Colon (tissue), 2 donors: ENCODE measurements around the gene TMBIM4.

Experiments used
- FAIRE-seq: peaks from 2 replicates; lab custom pipeline; 2012; peaks lifted over from hg19 to GRCh38; lab: Jason Lieb, UNC
- donor health status: control.
- donor health status: control.

Gene TMBIM4

GRCh38 chr12:66139328-66139727 is 30.5 kb downstream of the TMBIM4 start:
- no peak for FAIRE-seq

GRCh38 chr12:66137937-66138336 is 31.9 kb downstream of the TMBIM4 start:
- no peak for FAIRE-seq

- FAIRE-seq: no peak
These were observed 37.4 kb downstream of the TMBIM4 start for GRCh38 chr12:66132408-66132807.

GRCh38 chr12:66131067-66131688 is 38.6 kb downstream of the TMBIM4 start:
- no peak for FAIRE-seq

- FAIRE-seq: no peak
These were observed 39.3 kb downstream of the TMBIM4 start, which contains the start of gene LLPH for GRCh38 chr12:66130267-66131066. LLPH (minus strand) TSS chr12:66130750; CDS start chr12:66129106, 1,644 bp downstream.

GRCh38 chr12:66129934-66130266 is 39.9 kb downstream of the TMBIM4 start:
- no peak for FAIRE-seq

- no peak for FAIRE-seq
These were observed 42.1 kb downstream of the TMBIM4 start for GRCh38 chr12:66127650-66128049.

GRCh38 chr12:66120477-66120876 is 49.3 kb downstream of the TMBIM4 start:
- FAIRE-seq: no peak

GRCh38 chr12:66119870-66120241 is 49.9 kb downstream of the TMBIM4 start:
- no peak for FAIRE-seq

GRCh38 chr12:66119229-66119869 is 50.4 kb downstream of the TMBIM4 start:
- FAIRE-seq: no peak

- FAIRE-seq: no peak
These were observed 51.4 kb downstream of the TMBIM4 start for GRCh38 chr12:66118240-66118891.

GRCh38 chr12:66117242-66117641 is 52.6 kb downstream of the TMBIM4 start:
- no peak for FAIRE-seq

GRCh38 chr12:66115071-66115600 is 54.7 kb downstream of the TMBIM4 start:
- FAIRE-seq: no peak

- no peak for FAIRE-seq
These were observed 56.3 kb downstream of the TMBIM4 start for GRCh38 chr12:66113471-66113870.

GRCh38 chr12:66111605-66112004 is 58.2 kb downstream of the TMBIM4 start:
- FAIRE-seq: no peak

- FAIRE-seq: no peak
These were observed 60.7 kb downstream of the TMBIM4 start for GRCh38 chr12:66109056-66109455.

GRCh38 chr12:66108386-66108785 is 61.4 kb downstream of the TMBIM4 start:
- FAIRE-seq: no peak

GRCh38 chr12:66107451-66107915 is 62.3 kb downstream of the TMBIM4 start:
- FAIRE-seq: no peak

- no peak for FAIRE-seq
These were observed 66.5 kb downstream of the TMBIM4 start for GRCh38 chr12:66103016-66103913.

- no peak for FAIRE-seq
These were observed 77.1 kb downstream of the TMBIM4 start for GRCh38 chr12:66092559-66093269.

- FAIRE-seq: no peak
These were observed 79.6 kb downstream of the TMBIM4 start for GRCh38 chr12:66090157-66090556.
